Measurements from ENCODE around the gene PAX8. TPM values are rescaled to one million over a fixed set of nuclear protein-coding genes. Genes with fewer than 3 reads are reported as not detected.

Gene PAX8
- total and polyA plus RNA-seq, 2 of the 13 experiments (the other 11 are each of a cell fraction or from before 2014, with no cell fraction given): 1.5 to 8.8 TPM

GRCh38 chr2:113203901-113204519 is 74.7 kb downstream of the PAX8 start (continued):
- TF ChIP-seq ZNF441 (CRISPR knock-in tag; IDR thresholded peaks at IDR 0.05; ENCODE audit: borderline replicate concordance) (0 out of 2 replicates have a peak, but pooled peaks have one; percentile 23), PAXIP1 (CRISPR knock-in tag; conservative IDR thresholded peaks at IDR 0.05) (peak; percentile 34; the same call in 1 of the 2 replicates), ZNF781 (CRISPR knock-in tag; IDR thresholded peaks at IDR 0.05; ENCODE audit: borderline replicate concordance, not compliant biosample characterization) (peak; percentile 66), ZNF343 (CRISPR knock-in tag; IDR thresholded peaks at IDR 0.05) (0 out of 2 replicates have a peak, but pooled peaks have one; percentile 40), FIP1L1 (IDR thresholded peaks at IDR 0.05; ENCODE audit: borderline replicate concordance, insufficient read depth, low read depth, low read length) (no peak), ZEB1 (IDR thresholded peaks at IDR 0.05; ENCODE audit: insufficient replicate concordance, low read depth) (peak; percentile 49), ZNF792 (CRISPR knock-in tag; IDR thresholded peaks at IDR 0.05) (peak; percentile 76; the same call in 1 of the 2 replicates), SP1 (IDR thresholded peaks at IDR 0.05) (no peak), SP1 (CRISPR knock-in tag; IDR thresholded peaks at IDR 0.05) (no peak), XRCC5 (optimal IDR thresholded peaks at IDR 0.05; ENCODE audit: low read length) (peak; percentile 55), HMGXB4 (CRISPR knock-in tag; IDR thresholded peaks at IDR 0.05; ENCODE audit: borderline replicate concordance in 1 of 2, low read depth in 1 of 2) (peak; percentile 73 to 75; a peak in 3 of 4 replicates), SATB2 (CRISPR knock-in tag; IDR thresholded peaks at IDR 0.05) (no peak)
- TF ChIP-seq, protein P1, sequence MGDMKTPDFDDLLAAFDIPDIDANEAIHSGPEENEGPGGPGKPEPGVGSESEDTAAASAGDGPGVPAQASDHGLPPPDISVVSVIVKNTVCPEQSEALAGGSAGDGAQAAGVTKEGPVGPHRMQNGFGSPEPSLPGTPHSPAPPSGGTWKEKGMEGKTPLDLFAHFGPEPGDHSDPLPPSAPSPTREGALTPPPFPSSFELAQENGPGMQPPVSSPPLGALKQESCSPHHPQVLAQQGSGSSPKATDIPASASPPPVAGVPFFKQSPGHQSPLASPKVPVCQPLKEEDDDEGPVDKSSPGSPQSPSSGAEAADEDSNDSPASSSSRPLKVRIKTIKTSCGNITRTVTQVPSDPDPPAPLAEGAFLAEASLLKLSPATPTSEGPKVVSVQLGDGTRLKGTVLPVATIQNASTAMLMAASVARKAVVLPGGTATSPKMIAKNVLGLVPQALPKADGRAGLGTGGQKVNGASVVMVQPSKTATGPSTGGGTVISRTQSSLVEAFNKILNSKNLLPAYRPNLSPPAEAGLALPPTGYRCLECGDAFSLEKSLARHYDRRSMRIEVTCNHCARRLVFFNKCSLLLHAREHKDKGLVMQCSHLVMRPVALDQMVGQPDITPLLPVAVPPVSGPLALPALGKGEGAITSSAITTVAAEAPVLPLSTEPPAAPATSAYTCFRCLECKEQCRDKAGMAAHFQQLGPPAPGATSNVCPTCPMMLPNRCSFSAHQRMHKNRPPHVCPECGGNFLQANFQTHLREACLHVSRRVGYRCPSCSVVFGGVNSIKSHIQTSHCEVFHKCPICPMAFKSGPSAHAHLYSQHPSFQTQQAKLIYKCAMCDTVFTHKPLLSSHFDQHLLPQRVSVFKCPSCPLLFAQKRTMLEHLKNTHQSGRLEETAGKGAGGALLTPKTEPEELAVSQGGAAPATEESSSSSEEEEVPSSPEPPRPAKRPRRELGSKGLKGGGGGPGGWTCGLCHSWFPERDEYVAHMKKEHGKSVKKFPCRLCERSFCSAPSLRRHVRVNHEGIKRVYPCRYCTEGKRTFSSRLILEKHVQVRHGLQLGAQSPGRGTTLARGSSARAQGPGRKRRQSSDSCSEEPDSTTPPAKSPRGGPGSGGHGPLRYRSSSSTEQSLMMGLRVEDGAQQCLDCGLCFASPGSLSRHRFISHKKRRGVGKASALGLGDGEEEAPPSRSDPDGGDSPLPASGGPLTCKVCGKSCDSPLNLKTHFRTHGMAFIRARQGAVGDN (CRISPR knock-in tag; IDR thresholded peaks at IDR 0.05): peak; percentile 63
- TF ChIP-seq, protein P2, sequence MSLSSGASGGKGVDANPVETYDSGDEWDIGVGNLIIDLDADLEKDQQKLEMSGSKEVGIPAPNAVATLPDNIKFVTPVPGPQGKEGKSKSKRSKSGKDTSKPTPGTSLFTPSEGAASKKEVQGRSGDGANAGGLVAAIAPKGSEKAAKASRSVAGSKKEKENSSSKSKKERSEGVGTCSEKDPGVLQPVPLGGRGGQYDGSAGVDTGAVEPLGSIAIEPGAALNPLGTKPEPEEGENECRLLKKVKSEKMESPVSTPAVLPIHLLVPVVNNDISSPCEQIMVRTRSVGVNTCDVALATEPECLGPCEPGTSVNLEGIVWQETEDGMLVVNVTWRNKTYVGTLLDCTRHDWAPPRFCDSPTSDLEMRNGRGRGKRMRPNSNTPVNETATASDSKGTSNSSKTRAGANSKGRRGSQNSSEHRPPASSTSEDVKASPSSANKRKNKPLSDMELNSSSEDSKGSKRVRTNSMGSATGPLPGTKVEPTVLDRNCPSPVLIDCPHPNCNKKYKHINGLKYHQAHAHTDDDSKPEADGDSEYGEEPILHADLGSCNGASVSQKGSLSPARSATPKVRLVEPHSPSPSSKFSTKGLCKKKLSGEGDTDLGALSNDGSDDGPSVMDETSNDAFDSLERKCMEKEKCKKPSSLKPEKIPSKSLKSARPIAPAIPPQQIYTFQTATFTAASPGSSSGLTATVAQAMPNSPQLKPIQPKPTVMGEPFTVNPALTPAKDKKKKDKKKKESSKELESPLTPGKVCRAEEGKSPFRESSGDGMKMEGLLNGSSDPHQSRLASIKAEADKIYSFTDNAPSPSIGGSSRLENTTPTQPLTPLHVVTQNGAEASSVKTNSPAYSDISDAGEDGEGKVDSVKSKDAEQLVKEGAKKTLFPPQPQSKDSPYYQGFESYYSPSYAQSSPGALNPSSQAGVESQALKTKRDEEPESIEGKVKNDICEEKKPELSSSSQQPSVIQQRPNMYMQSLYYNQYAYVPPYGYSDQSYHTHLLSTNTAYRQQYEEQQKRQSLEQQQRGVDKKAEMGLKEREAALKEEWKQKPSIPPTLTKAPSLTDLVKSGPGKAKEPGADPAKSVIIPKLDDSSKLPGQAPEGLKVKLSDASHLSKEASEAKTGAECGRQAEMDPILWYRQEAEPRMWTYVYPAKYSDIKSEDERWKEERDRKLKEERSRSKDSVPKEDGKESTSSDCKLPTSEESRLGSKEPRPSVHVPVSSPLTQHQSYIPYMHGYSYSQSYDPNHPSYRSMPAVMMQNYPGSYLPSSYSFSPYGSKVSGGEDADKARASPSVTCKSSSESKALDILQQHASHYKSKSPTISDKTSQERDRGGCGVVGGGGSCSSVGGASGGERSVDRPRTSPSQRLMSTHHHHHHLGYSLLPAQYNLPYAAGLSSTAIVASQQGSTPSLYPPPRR (CRISPR knock-in tag; IDR thresholded peaks at IDR 0.05; ENCODE audit: borderline replicate concordance): peak; percentile 32; the same call in 1 of the 2 replicates
